Right atrium auricular region (tissue), 2 donors: ENCODE measurements around the gene AP3D1. TPM values are rescaled to one million over a fixed set of nuclear protein-coding genes. Genes with fewer than 3 reads are reported as not detected.
A peak's percentile ranks its signal among the peaks of the same experiment; 100 is the strongest.
"Not testable (repeated sequence)": the region's sequence is repeated elsewhere in the genome, so short reads cannot be mapped to it uniquely, and the experiment has no call there.

ENCODE experiments used
- DNase-seq: peaks from one replicate; pipeline ENCODE4 v3.0.0-alpha.2; 2019; ENCODE audit warnings: low spot score
- H3K27ac ChIP-seq, 2 donors: fragments of 200-600 bp; sonication (generic); 1 replicate in 1 of 2; 2 replicates in 1 of 2; pipeline ENCODE4 v1.5.1; 2016 to 2019
- H3K27me3 ChIP-seq, 2 donors: fragments of 200-600 bp; sonication (generic); one replicate each; pipeline versions ENCODE4 v1.5.1 to v1.6.0; 2017 to 2019
- H3K36me3 ChIP-seq: fragments of 200-600 bp; sonication (generic); one replicate; pipeline ENCODE4 v1.5.1; 2016
- H3K4me1 ChIP-seq, 2 donors: fragments of 200-600 bp; sonication (generic); one replicate each; pipeline versions ENCODE4 v1.5.1 to v1.6.0; 2017 to 2019
- H3K4me3 ChIP-seq, 2 donors: fragments of 200-600 bp; sonication (generic); 1 replicate in 1 of 2; 2 replicates in 1 of 2; pipeline ENCODE4 v1.5.1; 2017 to 2019; ENCODE audit warnings: mild to moderate bottlenecking in 1 of 2, moderate library complexity in 1 of 2
- H3K9me3 ChIP-seq, 2 donors: fragments of 200-600 bp; sonication (generic); one replicate each; pipeline ENCODE4 v1.5.1; 2019
- total RNA-seq, 2 donors: library from RNA; depleted of rRNA; stranded (reverse); fragments of >200 nt; gene quantifications; one replicate each; pipeline ENCODE4 v1.1.0, GENCODE V29; 2016
- TF ChIP-seq, protein P1 (sequence below), 2 donors: fragments of 200-600 bp; sonication (generic); IDR thresholded peaks; one replicate each; pipeline ENCODE4 v1.5.1; 2019; ENCODE audit warnings: antibody characterized with exemption in 2 of 2

Gene AP3D1
- total RNA-seq, 2 donors from 2014 or later: 82.7 to 95.8 TPM

- no peaks in the 10 kb centered on the region for H3K27me3 ChIP-seq
- H3K27ac ChIP-seq: peak overlapping the region; percentile 28 to 62
- no peak for DNase-seq
- no peaks in the 10 kb centered on the region for H3K9me3 ChIP-seq
- H3K36me3 ChIP-seq: no peaks in the 10 kb centered on the region
- peaks cover 0 to 63% of the 10 kb centered on the region in 2 donors for H3K4me1 ChIP-seq
- H3K4me3 ChIP-seq: no peak overlapping the region
- TF ChIP-seq, protein P1, sequence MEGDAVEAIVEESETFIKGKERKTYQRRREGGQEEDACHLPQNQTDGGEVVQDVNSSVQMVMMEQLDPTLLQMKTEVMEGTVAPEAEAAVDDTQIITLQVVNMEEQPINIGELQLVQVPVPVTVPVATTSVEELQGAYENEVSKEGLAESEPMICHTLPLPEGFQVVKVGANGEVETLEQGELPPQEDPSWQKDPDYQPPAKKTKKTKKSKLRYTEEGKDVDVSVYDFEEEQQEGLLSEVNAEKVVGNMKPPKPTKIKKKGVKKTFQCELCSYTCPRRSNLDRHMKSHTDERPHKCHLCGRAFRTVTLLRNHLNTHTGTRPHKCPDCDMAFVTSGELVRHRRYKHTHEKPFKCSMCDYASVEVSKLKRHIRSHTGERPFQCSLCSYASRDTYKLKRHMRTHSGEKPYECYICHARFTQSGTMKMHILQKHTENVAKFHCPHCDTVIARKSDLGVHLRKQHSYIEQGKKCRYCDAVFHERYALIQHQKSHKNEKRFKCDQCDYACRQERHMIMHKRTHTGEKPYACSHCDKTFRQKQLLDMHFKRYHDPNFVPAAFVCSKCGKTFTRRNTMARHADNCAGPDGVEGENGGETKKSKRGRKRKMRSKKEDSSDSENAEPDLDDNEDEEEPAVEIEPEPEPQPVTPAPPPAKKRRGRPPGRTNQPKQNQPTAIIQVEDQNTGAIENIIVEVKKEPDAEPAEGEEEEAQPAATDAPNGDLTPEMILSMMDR (IDR thresholded peaks at IDR 0.05): no peak
Observed at GRCh38 chr19:2089001-2089711, 62.2 kb downstream of the AP3D1 start.

DNA sequence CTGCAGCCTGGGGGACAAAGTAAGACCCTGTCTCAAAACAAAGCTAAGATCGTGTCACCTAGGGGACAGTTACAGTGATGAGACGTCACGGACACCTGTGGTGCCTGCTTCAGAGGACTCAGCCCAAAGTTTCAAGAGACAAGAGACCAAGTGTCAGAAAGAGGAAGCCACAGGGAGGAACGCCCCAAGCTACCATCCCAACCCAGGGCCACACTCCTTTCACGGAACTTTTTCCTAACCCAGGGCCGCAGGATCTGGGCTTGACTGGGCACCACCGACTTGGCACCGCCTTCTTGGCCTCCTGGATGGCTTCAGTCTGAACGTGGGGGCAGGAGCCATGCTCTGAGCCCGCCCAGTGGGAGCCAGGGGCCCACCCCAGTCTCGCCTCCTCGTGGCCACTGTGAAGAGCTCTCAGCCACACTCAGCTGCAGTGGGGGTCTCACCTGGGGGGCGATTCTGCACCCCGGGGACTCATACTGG, 63.7 kb downstream of the AP3D1 start:
- Histone ChIP-seq H3K9me3 (no peaks in the 10 kb centered on the region), H3K27ac (peak overlapping the region; percentile 5 to 7), H3K36me3 (no peaks in the 10 kb centered on the region), H3K4me1 (peaks cover 0 to 62% of the 10 kb centered on the region in 2 donors), H3K4me3 (no peak overlapping the region), H3K27me3 (no peaks in the 10 kb centered on the region)
- no peak for DNase-seq
- TF ChIP-seq, protein P1 (IDR thresholded peaks at IDR 0.05): no peak

- not testable (repeated sequence) for DNase-seq, H3K36me3 ChIP-seq, H3K9me3 ChIP-seq, H3K27me3 ChIP-seq, H3K4me3 ChIP-seq
- peaks cover 0 to 57% of the 10 kb centered on the region in 2 donors for H3K4me1 ChIP-seq
- peak overlapping the region in 1 of 2 donors; percentile 7 for H3K27ac ChIP-seq
Observed at GRCh38 chr19:2086695-2087620, 64.4 kb downstream of the AP3D1 start.

DNA sequence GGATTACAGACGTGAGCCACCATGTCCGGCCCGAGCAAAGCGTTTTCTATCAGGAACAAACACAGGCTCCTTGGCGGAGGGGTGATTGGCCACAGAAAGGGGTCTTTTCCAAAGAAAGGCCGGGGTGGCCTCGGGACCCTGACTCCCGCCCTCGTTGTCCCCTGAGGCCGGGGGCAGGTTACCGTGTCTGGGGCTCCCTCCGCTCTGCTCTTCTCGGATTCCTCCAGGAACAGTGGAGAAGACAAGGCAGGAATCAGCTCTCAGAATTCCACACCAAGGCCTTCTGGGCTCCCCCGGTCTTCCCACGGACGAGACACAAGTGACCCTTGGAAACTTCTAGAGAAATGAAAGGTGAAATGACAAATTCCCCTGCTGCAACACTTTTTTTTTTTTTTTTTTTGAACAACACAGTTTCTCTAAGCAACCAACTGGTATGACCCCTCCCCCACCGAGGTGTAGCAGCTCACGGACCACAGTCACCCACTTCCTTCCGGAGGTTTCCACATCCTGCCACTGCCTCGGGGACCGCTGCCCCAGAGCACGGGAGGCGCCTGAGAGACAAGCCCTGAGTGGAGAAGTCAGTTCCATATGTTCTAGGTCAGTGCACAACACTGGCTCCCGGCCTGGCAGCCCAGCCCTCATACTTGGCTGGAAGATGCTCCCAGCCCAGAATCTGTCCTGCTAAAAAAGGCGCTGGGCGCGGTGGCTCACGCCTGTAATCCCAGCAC, 66.2 kb downstream of the AP3D1 start:
- TF ChIP-seq, protein P1 (IDR thresholded peaks at IDR 0.05): no peak
- H3K9me3 ChIP-seq: no peaks in the 10 kb centered on the region
- peak overlapping the region in 1 of 2 donors; percentile 11 for H3K4me3 ChIP-seq
- peaks cover 0 to 41% of the 10 kb centered on the region in 2 donors for H3K4me1 ChIP-seq
- DNase-seq: peak; percentile 76
- H3K27ac ChIP-seq: peak overlapping the region; percentile 46 to 49
- no peaks in the 10 kb centered on the region for H3K27me3 ChIP-seq
- no peaks in the 10 kb centered on the region for H3K36me3 ChIP-seq

- peaks cover 14% of the 10 kb centered on the region for H3K36me3 ChIP-seq
- H3K27ac ChIP-seq: no peak overlapping the region
- TF ChIP-seq, protein P1 (IDR thresholded peaks at IDR 0.05): no peak
- no peak for DNase-seq
- H3K4me3 ChIP-seq: no peak overlapping the region
- H3K27me3 ChIP-seq: no peaks in the 10 kb centered on the region
- no peaks in the 10 kb centered on the region for H3K9me3 ChIP-seq
- H3K4me1 ChIP-seq: peaks cover 0 to 27% of the 10 kb centered on the region in 2 donors
Observed at GRCh38 chr19:2083174-2083854, 68.1 kb downstream of the AP3D1 start.
